RKO (cell line): Measurements from ENCODE around the gene UBN2.
A peak's percentile ranks its signal among the peaks of the same experiment; 100 is the strongest.

Source experiments
- DNase-seq: peaks from one replicate; pipeline ENCODE4 v3.0.0-alpha.2; 2016; ENCODE audit warnings: low spot score

UBN2 gene

DNA sequence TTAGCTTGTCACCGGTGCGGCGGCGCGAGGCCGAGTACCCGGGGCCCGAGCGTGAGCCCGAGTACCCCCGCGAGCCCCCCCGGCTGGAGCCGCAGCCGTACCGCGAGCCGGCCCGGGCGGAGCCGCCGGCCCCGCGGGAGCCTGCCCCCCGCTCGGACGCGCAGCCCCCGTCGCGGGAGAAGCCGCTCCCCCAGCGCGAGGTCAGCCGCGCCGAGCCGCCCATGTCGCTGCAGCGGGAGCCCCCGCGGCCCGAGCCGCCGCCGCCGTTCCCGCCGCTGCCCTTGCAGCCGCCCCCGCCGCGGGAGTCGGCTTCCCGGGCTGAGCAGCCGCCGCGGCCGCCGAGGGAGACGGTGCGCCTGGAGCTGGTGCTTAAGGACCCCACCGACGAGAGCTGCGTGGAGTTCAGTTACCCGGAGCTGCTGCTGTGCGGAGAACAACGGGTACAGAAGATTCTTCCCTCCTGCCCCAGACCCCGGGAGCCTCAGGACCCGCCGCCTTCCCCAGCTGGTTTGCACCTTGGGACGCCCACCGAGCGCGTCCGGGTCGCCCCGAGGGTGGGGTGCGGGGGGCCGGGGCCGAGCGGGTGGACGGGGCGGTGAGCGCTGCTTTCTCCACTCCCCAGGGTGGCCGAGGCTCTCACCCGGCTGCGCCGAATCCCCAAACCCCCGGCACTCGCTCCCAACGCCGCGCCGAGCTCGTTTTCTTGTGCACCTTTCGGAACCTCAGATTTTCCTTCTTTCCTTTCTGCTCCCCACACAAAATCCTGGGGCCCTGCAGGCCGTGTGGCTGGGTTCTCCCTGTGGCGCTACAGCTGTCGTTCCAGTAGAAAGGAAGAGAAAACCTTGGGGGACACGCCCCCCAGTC, 708 bp downstream of the UBN2 start:
- peak; percentile 80 for DNase-seq

DNA sequence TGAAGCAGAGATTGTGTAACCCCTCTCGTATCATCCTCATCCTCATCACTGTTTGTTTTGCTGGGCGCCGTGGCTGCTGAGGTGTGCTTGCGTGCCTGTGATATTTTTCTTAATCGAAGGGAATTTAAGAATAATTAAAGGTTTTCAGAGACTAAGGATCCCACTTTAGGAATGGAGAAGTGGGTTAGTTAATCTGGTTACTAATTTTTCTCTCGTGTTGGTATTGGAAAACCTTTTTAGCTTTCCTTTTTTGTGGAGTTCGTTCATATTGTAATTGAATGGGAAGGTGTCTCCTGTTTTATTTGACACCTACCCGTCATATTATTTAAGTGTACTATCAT, 1.3 kb downstream of the UBN2 start:
- DNase-seq, result no peak

DNA sequence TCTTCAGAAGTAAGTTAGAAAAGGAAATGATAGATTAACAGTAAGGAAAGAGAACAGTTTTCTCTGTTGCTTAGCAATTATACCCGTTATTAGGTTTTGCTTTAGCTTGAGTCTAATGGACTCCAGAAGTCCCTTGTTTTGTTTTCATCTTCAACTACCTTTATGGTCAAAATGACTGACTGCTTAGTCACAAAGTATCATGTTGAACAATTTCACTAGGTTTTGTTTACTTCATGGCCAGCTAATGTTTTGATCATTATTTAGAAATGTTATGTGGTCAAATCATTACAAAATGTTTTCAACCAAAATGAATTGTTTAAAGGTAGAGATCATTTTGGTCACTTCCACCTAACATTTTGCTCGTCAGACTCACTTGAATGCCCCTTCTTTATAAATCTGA, 1.9 kb downstream of the UBN2 start:
- peak; percentile 77 for DNase-seq

DNA sequence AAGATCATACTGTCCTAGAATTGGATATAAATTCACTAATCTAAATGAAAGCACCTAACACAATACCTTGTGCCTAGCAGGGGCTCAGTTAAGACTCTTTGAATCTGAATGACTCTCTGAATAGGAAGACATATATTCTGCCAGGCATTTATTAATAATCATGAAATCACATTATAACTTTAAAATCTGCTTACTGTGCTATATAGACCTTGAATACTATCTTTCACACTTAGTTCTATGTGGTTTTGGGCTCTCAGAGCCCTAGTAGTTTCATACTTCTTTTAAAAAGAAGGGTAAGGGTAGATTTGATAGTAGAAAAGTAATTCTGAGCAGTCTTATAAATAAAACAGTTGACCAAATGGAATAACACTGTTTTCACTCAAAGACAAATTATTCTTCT, 10.2 kb downstream of the UBN2 start:
- no peak for DNase-seq

DNA sequence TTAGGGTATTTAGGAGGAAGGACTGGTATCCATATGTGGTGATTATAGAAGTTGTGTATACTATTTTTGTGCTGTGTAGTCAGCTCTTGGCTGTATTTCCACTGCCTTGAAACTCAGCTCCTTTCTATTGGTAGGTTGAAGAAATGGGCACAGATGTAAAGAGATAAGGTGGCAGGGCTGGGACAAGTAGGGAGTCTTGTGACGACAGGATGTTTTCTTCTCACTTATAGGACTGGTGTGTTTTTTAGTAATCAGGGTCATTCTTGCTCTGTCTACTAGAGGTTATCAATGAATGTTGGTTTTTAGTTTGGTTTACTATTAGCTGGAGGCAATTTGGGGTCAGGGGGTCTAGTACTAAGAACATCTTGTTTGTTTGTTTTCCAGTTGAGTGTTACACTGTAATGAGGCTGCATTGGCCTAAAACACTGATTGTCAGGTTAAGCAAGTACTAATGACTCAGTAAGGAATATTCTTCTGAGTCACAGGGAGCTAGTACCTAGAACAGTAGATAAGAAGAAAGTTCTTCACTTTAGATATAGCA, 11.8 kb downstream of the UBN2 start:
- peak; percentile 75 for DNase-seq

DNA sequence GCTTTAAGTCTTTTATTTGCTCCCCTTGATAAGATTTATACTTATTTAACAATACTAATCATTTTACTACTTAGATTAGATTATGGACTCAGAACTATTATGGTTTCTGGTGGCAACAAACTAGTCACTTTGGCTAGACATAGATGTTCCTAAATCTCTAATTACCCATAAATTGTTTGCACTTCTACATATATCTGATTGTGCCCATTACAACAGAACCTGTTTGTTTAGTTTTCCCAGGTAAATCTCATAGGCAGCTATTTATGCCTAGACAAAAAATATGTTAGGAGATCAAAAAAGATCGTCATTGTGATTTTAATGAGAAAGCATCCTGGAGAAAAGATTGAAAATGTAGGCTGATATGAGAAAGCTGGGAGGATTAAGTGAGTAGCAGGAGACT, 14.4 kb downstream of the UBN2 start:
- DNase-seq, result no peak

DNA sequence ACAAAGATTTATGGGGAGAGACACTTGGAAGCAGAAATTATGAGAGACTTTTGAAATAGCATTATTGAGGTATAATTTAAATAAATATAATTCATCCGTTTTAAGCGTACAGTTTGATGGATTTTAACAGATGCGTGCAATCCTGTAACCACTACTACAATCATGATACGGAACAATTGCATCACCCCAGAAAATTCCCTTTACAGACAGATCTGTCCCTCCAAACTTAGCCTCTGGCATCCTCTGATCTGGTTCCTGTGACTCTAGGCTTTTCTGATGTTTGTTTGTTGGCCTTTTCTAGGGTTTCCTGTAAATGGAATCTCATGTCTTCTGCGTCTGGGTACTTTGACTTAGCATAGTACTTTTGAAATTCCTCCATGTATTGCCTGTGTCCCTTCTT, 15.5 kb downstream of the UBN2 start:
- DNase-seq, result no peak

DNA sequence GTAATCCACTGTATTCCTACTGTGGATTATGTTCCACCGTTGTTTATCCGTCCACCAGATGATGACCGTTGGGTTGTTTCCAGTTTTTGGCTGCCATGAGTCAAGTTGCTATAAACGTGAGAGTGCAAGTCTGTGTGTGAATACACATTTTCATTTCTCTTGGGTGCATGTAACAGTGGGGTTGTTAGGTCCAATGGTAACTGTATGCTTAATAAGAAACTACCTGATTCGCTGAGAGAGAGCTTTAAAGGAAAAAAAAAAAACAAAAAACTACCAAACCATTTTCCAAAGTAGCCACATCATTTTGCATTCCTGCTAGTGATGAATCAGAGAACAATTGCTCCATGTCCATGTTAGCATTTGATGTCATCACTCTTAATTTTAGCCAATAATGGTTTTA, 15.9 kb downstream of the UBN2 start:
- DNase-seq, result peak; percentile 43

DNA sequence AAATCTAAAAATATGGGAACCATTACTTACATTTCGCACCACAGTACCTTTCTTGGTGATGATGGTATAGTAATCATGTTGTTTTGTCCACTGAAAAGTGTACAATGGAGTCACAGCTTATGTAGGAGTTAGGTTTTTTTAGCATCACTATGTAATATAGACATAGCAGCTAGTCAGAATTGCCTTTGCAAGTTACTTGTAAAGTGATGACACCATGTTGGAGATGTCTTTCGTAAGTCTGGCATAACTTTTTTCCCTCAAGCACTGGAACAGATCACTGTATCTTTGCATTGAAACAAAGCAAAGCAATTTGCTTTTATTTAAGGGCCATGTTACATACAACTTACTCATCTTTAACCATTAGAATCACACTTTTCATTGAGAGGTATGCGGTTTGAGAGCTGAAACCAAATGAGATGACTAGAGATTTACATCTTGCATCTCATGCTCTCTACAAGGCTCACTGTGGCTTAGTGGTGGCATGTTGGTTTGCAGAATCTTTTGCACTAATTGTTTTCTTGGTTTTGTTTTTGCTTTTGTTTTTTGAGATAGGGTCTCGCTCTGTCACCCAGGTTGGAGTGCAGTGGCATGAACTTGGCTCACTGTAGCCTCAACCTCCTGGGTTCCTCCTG, 18.3 kb downstream of the UBN2 start:
- no peak for DNase-seq

DNA sequence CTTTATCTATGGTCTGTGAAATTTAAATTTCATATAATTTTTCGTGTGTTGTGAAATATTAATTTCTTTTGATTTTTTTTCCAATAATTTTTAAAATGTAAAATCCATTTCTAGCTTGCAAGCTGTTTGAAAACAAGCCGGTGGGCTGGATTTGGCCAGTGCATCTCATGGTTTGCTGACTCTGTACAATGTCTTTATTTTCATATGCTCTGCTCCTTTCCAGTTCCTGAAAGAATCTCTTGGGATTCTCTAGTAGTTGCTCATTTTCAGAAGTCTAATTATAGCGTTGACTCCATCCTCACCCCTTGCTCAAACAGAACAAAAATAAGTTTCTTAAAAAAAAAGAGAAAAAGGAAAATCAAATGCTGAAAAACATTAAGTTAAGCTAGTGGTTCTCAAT, 21.4 kb downstream of the UBN2 start:
- no peak for DNase-seq

DNA sequence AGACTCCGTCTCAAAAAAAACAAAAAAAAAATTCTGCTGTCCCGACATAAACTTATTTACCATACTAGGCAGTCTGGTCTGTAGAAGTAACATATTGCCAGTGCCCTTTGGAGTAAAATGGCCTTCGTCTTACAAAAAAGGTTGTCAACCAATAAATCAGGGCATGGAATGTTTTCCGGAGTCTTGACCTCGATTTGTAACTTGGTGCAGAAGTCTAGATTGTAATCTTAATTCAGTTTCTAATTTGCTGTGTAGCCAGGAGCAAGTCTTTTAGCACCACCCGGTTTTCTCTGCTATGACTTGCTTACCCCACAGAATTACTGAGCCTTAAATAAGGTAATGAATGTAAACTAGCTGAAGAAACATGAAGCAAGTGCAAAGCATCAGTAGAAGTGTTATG, 23.2 kb downstream of the UBN2 start:
- no peak for DNase-seq

DNA sequence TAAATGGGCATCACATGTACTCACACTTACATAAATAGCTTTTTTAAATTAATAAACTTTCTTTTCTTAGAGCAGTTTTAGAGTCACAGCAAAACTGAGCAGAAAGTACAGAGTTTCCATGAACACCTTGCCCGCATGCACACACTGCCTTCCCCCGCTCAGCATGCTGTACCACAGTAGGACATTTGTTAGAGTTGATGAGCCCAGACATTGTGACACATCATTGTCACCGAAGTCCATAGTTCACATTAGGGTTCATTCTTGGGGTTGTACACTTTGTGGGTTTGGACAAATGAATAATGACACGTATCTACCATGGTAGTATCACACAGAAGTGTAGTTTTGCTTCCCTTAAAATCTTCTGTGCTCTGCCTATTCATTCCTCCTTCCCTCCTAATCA, 23.7 kb downstream of the UBN2 start:
- DNase-seq, result no peak

DNA sequence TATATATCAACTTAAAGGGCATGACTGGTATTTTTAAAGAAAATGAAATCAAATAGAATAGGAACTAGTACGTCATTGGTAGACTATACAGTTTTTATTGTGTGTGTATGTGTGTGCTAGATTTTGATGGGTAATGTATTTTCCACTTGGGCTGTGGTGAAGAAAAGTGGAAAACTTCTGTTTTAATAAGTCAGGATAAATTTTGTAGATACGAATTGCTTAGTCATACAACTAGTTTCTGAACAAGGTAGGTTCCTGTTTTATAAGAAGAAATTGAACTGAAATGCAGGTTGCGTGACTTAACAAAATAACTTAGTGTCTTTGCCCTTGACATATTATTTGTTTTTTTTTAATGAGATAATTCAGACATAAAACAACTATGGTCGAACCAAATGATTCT, 24.3 kb downstream of the UBN2 start:
- no peak for DNase-seq

DNA sequence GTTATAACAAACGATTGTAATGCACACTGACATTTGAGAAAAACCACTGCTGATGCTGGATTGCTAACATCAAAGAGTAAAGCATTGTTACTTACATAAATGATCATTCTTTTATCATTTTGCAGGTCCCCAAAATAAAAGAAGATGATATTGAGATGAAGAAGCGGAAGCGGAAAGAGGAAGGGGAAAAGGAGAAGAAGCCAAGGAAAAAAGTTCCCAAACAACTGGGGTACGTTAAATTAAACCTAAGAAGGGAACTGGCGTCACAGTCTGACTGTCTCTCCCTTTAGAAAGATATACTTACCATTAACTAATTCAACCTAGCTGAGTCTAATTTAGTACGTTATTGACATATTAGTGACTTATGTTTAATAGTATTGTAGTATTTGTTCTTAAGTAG, 28.1 kb downstream of the UBN2 start:
- DNase-seq, result no peak

DNA sequence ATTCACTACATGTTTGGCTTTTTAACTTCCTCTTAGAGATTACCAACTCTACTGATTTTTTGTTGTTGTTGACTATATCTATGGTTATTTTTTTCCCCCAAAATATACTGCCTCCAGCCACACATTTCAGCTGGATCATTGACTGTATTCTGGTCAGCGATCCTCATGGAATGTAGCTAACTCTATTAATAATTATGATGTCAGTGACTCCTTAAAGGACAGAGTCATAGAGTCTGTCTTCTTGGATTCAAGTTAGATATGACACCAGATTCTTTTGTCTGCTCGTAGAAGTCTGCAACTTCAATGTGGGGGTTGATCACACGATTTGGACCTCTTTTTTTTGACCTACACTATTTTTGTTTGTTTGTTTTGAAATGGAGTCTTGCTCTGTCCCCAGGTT, 33.2 kb downstream of the UBN2 start:
- DNase-seq, result no peak

DNA sequence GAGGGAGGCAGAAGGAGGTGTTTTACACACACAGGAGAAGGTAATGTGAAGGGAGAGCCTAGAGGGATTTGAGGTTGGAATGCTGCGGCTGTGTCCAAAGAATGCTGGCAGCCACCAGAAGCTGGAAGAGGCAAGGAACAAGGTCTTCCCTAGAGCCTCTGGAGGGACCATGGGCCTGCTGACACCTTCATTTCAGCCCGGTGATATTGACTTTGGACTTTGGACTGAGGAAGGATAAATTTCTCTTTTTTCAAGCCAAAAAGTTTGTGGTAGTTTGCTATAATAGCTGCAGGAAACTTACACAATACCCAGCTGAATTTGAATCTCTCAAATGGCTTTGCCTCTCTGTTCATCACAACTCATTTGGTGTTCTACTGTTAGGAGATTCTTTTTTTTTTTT, 34.6 kb downstream of the UBN2 start:
- DNase-seq, result no peak

DNA sequence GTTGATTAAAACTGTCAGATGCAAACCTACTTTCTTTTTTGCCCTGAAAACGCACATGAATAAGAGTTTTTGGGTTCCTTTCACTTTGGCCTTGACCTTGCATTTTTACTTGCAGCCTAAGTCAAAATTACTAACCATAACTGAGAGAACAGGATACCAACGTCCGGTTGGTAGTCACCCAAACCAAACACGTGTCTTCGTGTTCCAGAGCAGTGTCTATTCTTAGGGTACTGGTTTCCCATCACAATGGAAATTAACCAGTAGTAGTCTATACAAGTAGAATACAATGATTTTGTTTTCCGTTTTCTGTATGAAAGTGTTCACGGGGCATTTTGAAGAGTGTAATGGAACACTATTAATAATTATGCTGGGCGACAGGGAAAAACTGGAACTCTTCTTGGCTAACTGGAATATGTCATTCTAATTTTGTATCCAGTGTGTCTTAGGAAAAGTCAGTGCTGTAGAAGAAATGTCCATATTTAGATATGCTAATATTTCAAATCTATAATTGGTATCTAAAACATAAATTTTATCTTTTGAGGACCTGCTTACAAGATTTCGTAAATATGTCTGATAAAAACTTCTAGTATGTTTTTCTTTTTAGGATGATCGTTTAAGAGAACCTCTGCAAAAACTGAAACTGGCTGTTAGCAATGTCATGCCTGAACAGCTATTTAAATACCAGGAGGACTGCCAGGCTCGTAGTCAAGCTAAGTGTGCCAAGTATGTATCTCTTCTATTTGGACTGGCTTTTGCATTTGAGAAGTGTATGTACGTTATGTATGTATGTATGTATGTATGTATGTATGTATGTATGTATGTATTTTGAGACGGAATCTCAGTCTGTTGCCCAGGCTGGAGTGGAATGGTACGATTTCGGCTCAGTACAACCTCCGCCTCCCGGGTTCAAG, 40.9 kb downstream of the UBN2 start:
- no peak for DNase-seq

DNA sequence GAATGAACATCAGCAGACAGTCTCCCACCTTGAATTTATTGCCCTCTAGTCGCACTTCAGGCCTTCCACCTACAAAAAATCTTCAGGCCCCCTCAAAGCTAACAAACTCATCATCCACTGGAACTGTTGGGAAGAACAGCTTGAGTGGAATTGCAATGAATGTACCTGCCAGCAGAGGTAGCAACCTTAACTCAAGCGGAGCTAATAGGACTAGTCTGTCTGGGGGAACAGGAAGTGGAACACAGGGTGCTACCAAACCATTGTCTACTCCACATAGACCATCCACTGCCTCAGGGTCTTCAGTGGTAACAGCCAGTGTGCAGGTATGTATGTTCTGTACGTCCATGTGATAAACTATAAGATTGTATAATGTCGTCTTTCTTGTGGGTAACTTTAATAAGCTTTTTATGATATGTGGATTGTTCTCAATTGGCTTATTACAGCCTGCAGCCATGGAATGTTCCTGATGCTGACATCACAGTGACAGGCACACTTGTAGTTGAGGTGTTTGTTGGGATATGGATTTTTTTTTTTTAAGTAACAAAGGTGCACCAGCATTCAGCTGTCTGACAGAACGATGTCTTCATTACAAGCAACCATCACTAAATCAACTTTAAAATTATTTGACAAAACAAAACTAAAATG, 53.3 kb downstream of the UBN2 start:
- no peak for DNase-seq

DNA sequence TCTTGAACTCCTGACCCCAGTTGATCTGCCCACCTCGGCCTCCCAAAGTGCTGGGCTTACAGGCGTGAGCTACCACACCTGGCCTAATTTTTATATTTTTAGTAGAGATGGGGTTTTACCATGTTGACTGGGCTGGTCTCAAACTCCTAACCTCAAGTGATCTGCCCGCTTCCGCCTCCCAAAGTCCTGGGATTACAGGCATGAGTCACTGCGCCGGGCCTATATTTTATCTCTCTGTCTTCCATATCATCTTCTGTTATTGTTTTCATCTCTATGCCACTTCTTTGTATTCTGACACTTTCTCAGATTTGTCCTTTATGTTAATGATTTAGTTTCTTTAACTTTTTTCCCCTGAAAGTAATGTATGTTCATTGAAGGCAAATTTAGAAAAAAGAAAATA, 55.1 kb downstream of the UBN2 start:
- DNase-seq, result no peak

DNA sequence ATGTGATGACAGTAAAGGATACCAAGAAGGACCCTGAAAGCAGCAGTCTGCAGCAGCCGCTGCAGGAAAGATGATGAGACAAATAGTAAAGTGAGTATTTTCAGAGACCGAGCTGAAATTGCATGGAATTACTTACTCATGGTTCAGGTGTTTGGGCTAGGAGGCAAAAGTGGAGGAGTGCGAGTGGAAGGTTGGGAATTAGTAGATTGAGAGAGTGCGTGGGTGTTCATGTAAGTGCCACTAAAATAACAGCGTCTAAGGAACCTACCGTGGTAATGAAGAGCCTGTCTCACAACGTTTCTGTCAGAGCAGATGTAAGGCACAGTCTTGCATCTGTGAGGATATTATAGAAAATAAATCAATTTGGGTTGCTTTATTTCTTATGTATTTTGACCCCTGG, 61.8 kb downstream of the UBN2 start:
- no peak for DNase-seq

DNA sequence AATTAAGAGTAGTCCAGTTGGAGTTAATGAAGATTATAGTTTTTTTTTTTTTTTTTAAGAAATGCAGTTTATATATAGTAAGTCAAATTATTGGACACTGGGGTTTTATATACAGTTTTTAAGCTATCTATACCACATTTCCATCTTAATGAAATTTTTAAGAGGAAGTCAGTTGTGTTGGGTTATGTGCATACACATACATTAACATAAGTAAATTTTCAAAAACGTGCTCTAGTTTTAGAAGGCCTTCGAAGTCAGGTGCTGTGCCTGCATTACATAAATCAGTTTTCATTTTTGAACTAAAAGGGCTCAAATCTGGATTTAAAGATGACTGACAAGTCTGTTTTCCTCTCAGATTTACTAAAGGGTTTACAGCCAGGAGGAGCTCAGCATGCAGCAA, 62.5 kb downstream of the UBN2 start:
- no peak for DNase-seq

DNA sequence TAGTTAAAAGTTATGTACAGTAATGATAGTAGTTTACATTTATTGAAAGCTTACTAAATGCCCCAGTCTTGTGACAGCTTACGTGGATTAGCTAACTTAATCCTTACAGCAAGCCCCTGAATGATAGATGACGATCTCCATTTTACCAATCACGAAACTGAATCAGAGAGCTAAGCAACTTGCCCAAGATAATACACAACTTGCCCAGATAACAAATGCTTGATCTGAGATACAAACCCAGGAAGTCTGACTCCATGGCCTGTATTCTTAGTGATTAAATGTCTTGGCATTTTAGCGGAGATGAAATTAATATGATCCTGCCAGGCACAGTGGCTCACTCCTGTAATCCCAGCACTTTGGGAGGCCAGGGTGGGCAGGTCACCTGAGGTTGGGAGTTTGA, 63.2 kb downstream of the UBN2 start:
- no peak for DNase-seq
